WTC11 (cell line): ENCODE data around the gene CHRM4.

Experiments
- CTCF ChIP-seq: fragments of 200-600 bp; IDR thresholded peaks from 2 replicates; pipeline ENCODE4 v1.8.0; 2022; ENCODE audit warnings: antibody characterized with exemption
- MAX ChIP-seq: sonication (generic); formaldehyde crosslinking; IDR thresholded peaks from 2 replicates; pipeline ENCODE4 v1.8.0; 2022; ENCODE audit warnings: mild to moderate bottlenecking, missing genetic modification reagents
- OVOL2 ChIP-seq: fragments of 250-450 bp; sonication (Bioruptor Pico); IDR thresholded peaks from 2 replicates; pipeline ENCODE4 v1.9.0; 2021; ENCODE audit warnings: mild to moderate bottlenecking, borderline replicate concordance
- SP1 ChIP-seq: sonication (generic); formaldehyde crosslinking; conservative IDR thresholded peaks from 2 replicates; pipeline ENCODE4 v1.8.1; 2022; ENCODE audit warnings: missing genetic modification reagents
- TCF7 ChIP-seq: sonication (generic); formaldehyde crosslinking; IDR thresholded peaks from 2 replicates; pipeline ENCODE4 v1.8.0; 2022; ENCODE audit warnings: mild to moderate bottlenecking, low read depth, missing genetic modification reagents, moderate library complexity
- ZBTB21 ChIP-seq: sonication (generic); formaldehyde crosslinking; IDR thresholded peaks from 2 replicates; pipeline ENCODE4 v1.8.1; 2023; ENCODE audit warnings: mild to moderate bottlenecking, missing genetic modification reagents, borderline replicate concordance
- TF ChIP-seq, protein P1 (sequence below): sonication (generic); formaldehyde crosslinking; conservative IDR thresholded peaks from 2 replicates; pipeline ENCODE4 v1.8.1; 2023; ENCODE audit warnings: mild to moderate bottlenecking, low read depth, missing genetic modification reagents, moderate library complexity
- TF ChIP-seq, protein P2 (sequence below): sonication (generic); formaldehyde crosslinking; IDR thresholded peaks from 2 replicates; pipeline ENCODE4 v1.8.1; 2023; ENCODE audit warnings: mild to moderate bottlenecking, missing genetic modification reagents, borderline replicate concordance
- TF ChIP-seq, protein P3 (sequence below): sonication (generic); formaldehyde crosslinking; IDR thresholded peaks from 2 replicates; pipeline ENCODE4 v1.8.1; 2022; ENCODE audit warnings: low read depth, mild to moderate bottlenecking, moderate library complexity, missing genetic modification reagents, borderline replicate concordance

- no peak for TF ChIP-seq SP1 (CRISPR knock-in tag)
- no peak for TF ChIP-seq CTCF
- TF ChIP-seq, protein P1, sequence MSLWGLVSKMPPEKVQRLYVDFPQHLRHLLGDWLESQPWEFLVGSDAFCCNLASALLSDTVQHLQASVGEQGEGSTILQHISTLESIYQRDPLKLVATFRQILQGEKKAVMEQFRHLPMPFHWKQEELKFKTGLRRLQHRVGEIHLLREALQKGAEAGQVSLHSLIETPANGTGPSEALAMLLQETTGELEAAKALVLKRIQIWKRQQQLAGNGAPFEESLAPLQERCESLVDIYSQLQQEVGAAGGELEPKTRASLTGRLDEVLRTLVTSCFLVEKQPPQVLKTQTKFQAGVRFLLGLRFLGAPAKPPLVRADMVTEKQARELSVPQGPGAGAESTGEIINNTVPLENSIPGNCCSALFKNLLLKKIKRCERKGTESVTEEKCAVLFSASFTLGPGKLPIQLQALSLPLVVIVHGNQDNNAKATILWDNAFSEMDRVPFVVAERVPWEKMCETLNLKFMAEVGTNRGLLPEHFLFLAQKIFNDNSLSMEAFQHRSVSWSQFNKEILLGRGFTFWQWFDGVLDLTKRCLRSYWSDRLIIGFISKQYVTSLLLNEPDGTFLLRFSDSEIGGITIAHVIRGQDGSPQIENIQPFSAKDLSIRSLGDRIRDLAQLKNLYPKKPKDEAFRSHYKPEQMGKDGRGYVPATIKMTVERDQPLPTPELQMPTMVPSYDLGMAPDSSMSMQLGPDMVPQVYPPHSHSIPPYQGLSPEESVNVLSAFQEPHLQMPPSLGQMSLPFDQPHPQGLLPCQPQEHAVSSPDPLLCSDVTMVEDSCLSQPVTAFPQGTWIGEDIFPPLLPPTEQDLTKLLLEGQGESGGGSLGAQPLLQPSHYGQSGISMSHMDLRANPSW (CRISPR knock-in tag): no peak
- TF ChIP-seq OVOL2 (CRISPR knock-in tag): no peak
- no peak for TF ChIP-seq MAX (CRISPR knock-in tag)
- TF ChIP-seq, protein P2, sequence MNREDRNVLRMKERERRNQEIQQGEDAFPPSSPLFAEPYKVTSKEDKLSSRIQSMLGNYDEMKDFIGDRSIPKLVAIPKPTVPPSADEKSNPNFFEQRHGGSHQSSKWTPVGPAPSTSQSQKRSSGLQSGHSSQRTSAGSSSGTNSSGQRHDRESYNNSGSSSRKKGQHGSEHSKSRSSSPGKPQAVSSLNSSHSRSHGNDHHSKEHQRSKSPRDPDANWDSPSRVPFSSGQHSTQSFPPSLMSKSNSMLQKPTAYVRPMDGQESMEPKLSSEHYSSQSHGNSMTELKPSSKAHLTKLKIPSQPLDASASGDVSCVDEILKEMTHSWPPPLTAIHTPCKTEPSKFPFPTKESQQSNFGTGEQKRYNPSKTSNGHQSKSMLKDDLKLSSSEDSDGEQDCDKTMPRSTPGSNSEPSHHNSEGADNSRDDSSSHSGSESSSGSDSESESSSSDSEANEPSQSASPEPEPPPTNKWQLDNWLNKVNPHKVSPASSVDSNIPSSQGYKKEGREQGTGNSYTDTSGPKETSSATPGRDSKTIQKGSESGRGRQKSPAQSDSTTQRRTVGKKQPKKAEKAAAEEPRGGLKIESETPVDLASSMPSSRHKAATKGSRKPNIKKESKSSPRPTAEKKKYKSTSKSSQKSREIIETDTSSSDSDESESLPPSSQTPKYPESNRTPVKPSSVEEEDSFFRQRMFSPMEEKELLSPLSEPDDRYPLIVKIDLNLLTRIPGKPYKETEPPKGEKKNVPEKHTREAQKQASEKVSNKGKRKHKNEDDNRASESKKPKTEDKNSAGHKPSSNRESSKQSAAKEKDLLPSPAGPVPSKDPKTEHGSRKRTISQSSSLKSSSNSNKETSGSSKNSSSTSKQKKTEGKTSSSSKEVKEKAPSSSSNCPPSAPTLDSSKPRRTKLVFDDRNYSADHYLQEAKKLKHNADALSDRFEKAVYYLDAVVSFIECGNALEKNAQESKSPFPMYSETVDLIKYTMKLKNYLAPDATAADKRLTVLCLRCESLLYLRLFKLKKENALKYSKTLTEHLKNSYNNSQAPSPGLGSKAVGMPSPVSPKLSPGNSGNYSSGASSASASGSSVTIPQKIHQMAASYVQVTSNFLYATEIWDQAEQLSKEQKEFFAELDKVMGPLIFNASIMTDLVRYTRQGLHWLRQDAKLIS (CRISPR knock-in tag): no peak
- TF ChIP-seq ZBTB21 (CRISPR knock-in tag): no peak
- TF ChIP-seq, protein P3, sequence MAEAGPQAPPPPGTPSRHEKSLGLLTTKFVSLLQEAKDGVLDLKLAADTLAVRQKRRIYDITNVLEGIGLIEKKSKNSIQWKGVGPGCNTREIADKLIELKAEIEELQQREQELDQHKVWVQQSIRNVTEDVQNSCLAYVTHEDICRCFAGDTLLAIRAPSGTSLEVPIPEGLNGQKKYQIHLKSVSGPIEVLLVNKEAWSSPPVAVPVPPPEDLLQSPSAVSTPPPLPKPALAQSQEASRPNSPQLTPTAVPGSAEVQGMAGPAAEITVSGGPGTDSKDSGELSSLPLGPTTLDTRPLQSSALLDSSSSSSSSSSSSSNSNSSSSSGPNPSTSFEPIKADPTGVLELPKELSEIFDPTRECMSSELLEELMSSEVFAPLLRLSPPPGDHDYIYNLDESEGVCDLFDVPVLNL (CRISPR knock-in tag): no peak
- TF ChIP-seq TCF7 (CRISPR knock-in tag): no peak
Measured at GRCh38 chr11:46378296-46378695, 13.3 kb downstream of the CHRM4 start.
